IPS-18a (cell line): ENCODE results near the gene ZNF429.

Experiments
- H3K27ac ChIP-seq: one replicate; pipeline ENCODE4 v1.5.1; 2013; ENCODE audit warnings: low read length
- H3K27me3 ChIP-seq: one replicate; pipeline ENCODE4 v1.6.1; 2013; ENCODE audit warnings: mild to moderate bottlenecking, low read length; ENCODE audit not compliant: control insufficient read depth, insufficient read depth
- H3K36me3 ChIP-seq: one replicate; pipeline ENCODE4 v1.6.1; 2013; ENCODE audit warnings: low read depth, low read length; ENCODE audit not compliant: control insufficient read depth
- H3K4me1 ChIP-seq: one replicate; pipeline ENCODE4 v1.6.1; 2013; ENCODE audit warnings: low read depth, low read length; ENCODE audit not compliant: control insufficient read depth
- H3K4me3 ChIP-seq: one replicate; pipeline ENCODE4 v1.5.1; 2013; ENCODE audit warnings: low read length
- H3K9ac ChIP-seq: one replicate; pipeline ENCODE4 v1.6.1; 2013; ENCODE audit warnings: mild to moderate bottlenecking, low read length, moderate library complexity
- H3K9me3 ChIP-seq: one replicate; pipeline ENCODE4 v1.6.1; 2013; ENCODE audit warnings: low read depth, low read length; ENCODE audit not compliant: control insufficient read depth

The ZNF429 gene

GRCh38 chr19:21580818-21581217, 75.4 kb downstream of the ZNF429 start:
- no peaks in the 10 kb centered on the region for H3K4me1 ChIP-seq
- no peaks in the 10 kb centered on the region for H3K36me3 ChIP-seq
- peaks cover 5% of the 10 kb centered on the region for H3K27me3 ChIP-seq
- H3K9ac ChIP-seq, result no peak overlapping the region
- H3K27ac ChIP-seq, result no peak overlapping the region
- H3K9me3 ChIP-seq, result peaks cover 21% of the 10 kb centered on the region
- H3K4me3 ChIP-seq, result no peak overlapping the region

- Histone ChIP-seq H3K4me3 (no peak overlapping the region), H3K27ac (no peak overlapping the region), H3K4me1 (no peaks in the 10 kb centered on the region), H3K9ac (no peak overlapping the region), H3K36me3 (no peaks in the 10 kb centered on the region), H3K27me3 (peaks cover 12% of the 10 kb centered on the region), H3K9me3 (peaks cover 17% of the 10 kb centered on the region)
Measured at GRCh38 chr19:21581646-21582240, 76.3 kb downstream of the ZNF429 start.

GRCh38 chr19:21584537-21584936, 79.1 kb downstream of the ZNF429 start:
- H3K9me3 ChIP-seq, result peaks cover 17% of the 10 kb centered on the region
- H3K36me3 ChIP-seq, result no peaks in the 10 kb centered on the region
- H3K4me1 ChIP-seq, result no peaks in the 10 kb centered on the region

GRCh38 chr19:21585281-21585890, 80.0 kb downstream of the ZNF429 start:
- H3K27me3 ChIP-seq, result peaks cover 18% of the 10 kb centered on the region
- H3K4me1 ChIP-seq, result no peaks in the 10 kb centered on the region
- peaks cover 17% of the 10 kb centered on the region for H3K9me3 ChIP-seq

More at GRCh38 chr19:21584537-21584936, 79.1 kb downstream of the ZNF429 start:
- no peak overlapping the region for H3K4me3 ChIP-seq
- no peak overlapping the region for H3K9ac ChIP-seq
- peaks cover 18% of the 10 kb centered on the region for H3K27me3 ChIP-seq
- no peak overlapping the region for H3K27ac ChIP-seq

GRCh38 chr19:21586311-21587116, 81.1 kb downstream of the ZNF429 start:
- Histone ChIP-seq H3K4me1 (no peaks in the 10 kb centered on the region), H3K9ac (no peak overlapping the region), H3K27ac (no peak overlapping the region), H3K4me3 (peak overlapping the region; percentile 39), H3K9me3 (peaks cover 15% of the 10 kb centered on the region), H3K36me3 (no peaks in the 10 kb centered on the region), H3K27me3 (peaks cover 18% of the 10 kb centered on the region)

More at GRCh38 chr19:21585281-21585890, 80.0 kb downstream of the ZNF429 start:
- Histone ChIP-seq H3K27ac (no peak overlapping the region), H3K9ac (no peak overlapping the region), H3K4me3 (no peak overlapping the region), H3K36me3 (no peaks in the 10 kb centered on the region)

GRCh38 chr19:21587117-21587461, 81.7 kb downstream of the ZNF429 start:
- Histone ChIP-seq H3K9ac (no peak overlapping the region), H3K9me3 (peaks cover 15% of the 10 kb centered on the region), H3K27me3 (peaks cover 18% of the 10 kb centered on the region), H3K27ac (no peak overlapping the region), H3K4me3 (peak overlapping the region; percentile 39), H3K4me1 (no peaks in the 10 kb centered on the region), H3K36me3 (no peaks in the 10 kb centered on the region)

- Histone ChIP-seq H3K9me3 (peaks cover 14% of the 10 kb centered on the region), H3K27me3 (peaks cover 18% of the 10 kb centered on the region), H3K9ac (no peak overlapping the region), H3K36me3 (no peaks in the 10 kb centered on the region), H3K4me1 (no peaks in the 10 kb centered on the region), H3K27ac (no peak overlapping the region), H3K4me3 (no peak overlapping the region)
Measured at GRCh38 chr19:21587549-21587948, 82.1 kb downstream of the ZNF429 start.

GRCh38 chr19:21588065-21588601, 82.7 kb downstream of the ZNF429 start:
- no peaks in the 10 kb centered on the region for H3K36me3 ChIP-seq
- no peaks in the 10 kb centered on the region for H3K4me1 ChIP-seq
- no peak overlapping the region for H3K4me3 ChIP-seq
- H3K27me3 ChIP-seq, result peaks cover 18% of the 10 kb centered on the region
- H3K27ac ChIP-seq, result no peak overlapping the region
- peaks cover 12% of the 10 kb centered on the region for H3K9me3 ChIP-seq
- no peak overlapping the region for H3K9ac ChIP-seq

- Histone ChIP-seq H3K27me3 (peaks cover 13% of the 10 kb centered on the region), H3K4me3 (no peak overlapping the region), H3K27ac (no peak overlapping the region), H3K4me1 (no peaks in the 10 kb centered on the region), H3K9me3 (peaks cover 7% of the 10 kb centered on the region), H3K36me3 (no peaks in the 10 kb centered on the region), H3K9ac (no peak overlapping the region)
Measured at GRCh38 chr19:21590867-21591266, 85.5 kb downstream of the ZNF429 start.

- Histone ChIP-seq H3K4me1 (no peaks in the 10 kb centered on the region), H3K9me3 (peaks cover 17% of the 10 kb centered on the region), H3K4me3 (no peak overlapping the region), H3K9ac (no peak overlapping the region), H3K36me3 (no peaks in the 10 kb centered on the region), H3K27ac (no peak overlapping the region), H3K27me3 (no peaks in the 10 kb centered on the region)
Measured at GRCh38 chr19:21593008-21593481, 87.6 kb downstream of the ZNF429 start.

- H3K9me3 ChIP-seq, result peaks cover 17% of the 10 kb centered on the region
- no peak overlapping the region for H3K9ac ChIP-seq
- no peaks in the 10 kb centered on the region for H3K36me3 ChIP-seq
- no peak overlapping the region for H3K4me3 ChIP-seq
- no peaks in the 10 kb centered on the region for H3K4me1 ChIP-seq
- no peak overlapping the region for H3K27ac ChIP-seq
- H3K27me3 ChIP-seq, result no peaks in the 10 kb centered on the region
Measured at GRCh38 chr19:21593502-21593901, 88.1 kb downstream of the ZNF429 start.
